GM19240 (cell line): ENCODE data around the gene IFT22.
A peak's percentile ranks its signal among the peaks of the same experiment; 100 is the strongest.
"Not testable (repeated sequence)": the region's sequence is repeated elsewhere in the genome, so short reads cannot be mapped to it uniquely, and the experiment has no call there.

Experiments
- DNase-seq: peaks from one replicate; pipeline ENCODE4 v3.0.0; 2011; ENCODE audit warnings: low spot score; ENCODE audit not compliant: insufficient read length

Gene IFT22

GRCh38 chr7:101321491-101322401 is at the start of gene IFT22:
IFT22 (minus strand) TSS chr7:101321812; CDS start chr7:101321709, 103 bp downstream.
- DNase-seq = peak; percentile 94

DNA sequence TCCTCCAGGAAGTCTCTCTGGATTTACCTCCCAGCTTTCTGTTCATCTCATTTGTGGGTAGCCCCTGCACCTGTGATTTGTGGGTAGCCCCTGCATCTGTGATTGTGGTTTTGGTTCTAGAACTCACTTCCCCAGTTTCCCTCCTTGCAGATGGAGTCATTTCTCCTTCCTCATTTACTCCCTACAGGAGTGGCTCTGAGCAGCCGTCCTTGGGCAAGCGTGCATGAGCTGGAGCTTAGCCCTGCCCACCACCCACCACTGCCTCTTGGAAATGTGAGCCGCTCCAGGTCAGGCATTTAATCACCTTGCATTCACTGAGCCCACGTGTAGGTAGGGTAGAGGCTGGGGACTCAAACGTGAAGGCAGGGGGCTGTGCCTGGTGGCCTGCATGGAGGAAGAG is 49.2 kb upstream of the IFT22 start:
- no peak for DNase-seq

DNA sequence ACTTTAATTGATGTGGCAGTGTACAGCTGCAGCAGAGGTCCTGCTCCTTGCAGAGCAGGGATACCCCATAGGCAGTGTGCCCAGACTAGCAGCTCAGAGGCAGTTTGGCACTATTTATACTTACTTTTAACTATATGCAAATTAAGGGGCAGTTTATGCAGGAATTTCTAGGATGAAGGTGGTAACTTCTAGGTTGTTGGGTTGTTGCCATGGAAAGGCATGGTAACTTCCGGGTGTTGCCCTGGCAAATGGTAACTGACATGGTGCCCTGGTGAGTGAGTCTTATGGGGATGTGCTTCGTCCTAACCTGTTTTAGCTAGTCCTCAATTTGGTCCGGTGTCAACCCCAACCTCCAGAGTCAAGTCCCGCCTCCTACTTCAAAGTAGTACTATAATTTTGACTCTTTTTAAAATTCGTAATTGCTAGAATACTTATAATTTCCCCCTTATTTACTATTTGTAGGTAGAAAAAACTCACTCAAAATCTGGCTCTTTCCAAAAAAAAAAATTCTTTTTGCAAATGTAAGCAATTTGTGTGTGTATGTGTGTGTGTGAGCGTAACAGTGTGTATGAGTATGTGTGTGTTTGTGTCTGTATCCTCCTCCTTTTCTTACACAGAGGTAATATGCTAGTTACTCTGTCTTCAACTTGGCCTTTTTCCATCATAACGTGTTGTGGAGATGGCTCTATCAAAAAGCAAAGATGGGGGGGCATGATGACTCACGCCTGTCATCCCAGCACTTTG is 47.0 kb upstream of the IFT22 start:
- no peak for DNase-seq

- no peak for DNase-seq
These were observed 46.1 kb upstream of the IFT22 start for GRCh38 chr7:101367676-101368075.

DNA sequence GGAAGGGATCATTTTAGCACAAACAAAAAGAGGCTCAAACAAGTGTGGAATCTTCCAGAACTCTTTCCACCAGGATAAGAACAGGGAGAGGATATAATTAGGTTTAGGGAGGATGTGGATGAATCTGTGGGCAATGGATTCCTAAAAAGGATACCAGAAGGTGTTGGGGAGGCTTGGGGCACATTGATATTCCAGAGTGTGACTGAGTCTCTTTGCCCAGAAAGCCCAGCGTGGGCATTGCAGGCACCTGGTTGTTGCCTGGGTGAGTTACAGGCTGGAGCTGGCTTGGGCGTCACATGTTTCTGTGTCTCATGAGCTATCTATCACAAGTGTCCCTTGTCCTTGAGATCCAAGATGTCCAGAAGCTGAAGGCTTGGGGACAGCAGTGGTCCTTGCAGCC is 44.3 kb upstream of the IFT22 start:
- DNase-seq = no peak

GRCh38 chr7:101363734-101364374 is 42.2 kb upstream of the IFT22 start:
- peak; percentile 52 for DNase-seq

DNA sequence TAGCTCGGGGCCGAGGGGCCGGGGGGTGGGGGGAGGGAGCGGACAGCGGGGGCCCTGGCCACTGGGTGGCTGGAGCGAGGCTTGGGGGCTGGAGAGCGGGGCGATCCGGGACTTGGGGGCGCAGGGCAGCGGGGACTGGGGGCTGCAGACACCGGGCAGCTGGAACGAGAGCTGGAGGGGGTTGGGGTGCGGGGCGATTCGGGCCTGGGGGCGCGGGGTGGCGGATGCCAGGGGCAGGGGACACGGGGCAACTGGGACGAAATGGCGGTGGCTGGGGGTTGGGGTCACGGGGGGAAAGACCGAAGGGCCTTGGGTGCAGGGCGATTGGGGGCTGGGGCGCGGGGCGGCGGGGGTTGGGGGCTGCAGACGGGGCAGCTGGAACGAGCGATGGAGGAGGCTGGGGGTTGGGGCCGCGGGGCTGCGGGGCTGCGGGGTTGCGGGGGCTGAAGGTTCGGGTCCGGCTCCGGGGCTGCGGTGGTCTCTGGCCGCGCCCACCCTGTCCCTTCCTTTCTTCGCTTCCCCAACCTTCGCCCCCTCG is 41.7 kb upstream of the IFT22 start:
- DNase-seq = no peak

- no peak for DNase-seq
These were observed 41.0 kb upstream of the IFT22 start, which contains the start of gene COL26A1 for GRCh38 chr7:101362334-101363195. COL26A1 (plus strand) TSS chr7:101362875; CDS start chr7:101363033, 158 bp downstream.

- DNase-seq = no peak
These were observed 35.8 kb upstream of the IFT22 start for GRCh38 chr7:101357433-101357832.

DNA sequence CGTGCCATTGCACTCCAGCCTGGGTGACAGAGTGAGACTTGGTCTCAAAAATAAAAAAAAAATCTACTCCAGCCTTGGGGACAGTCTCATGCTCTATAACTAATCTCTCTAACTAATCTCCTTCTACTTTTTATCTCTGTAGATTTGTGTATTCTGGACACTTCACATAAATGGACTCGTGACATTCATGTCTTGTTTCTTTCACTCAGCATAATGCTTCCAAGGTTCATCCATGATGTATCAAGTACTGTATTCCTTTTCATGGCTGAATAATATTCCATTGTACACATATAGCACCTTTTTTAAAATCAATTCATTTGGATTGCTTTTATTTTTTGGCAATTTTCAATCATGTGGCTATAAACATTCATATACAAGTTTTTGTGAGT is 31.3 kb upstream of the IFT22 start:
- no peak for DNase-seq

DNA sequence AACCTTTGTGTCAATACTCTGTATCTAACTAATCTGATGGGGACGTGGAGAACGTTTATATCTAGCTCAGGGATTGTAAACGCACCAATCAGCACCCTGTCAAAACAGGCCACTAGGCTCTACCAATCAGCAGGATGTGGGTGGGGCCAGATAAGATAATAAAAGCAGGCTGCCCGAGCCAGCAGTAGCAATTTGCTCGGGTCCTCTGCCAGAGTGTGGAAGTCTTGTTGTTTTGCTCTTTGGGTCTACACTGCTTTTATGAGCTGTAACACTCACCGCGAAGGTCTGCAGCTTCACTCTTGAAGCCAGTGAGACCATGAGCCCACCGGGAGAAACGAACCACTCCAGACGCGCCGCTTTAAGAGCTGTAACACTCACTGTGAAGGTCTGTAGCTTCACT is 27.7 kb upstream of the IFT22 start:
- not testable (repeated sequence) for DNase-seq

GRCh38 chr7:101348456-101349067 is 26.9 kb upstream of the IFT22 start:
- DNase-seq = not testable (repeated sequence)

GRCh38 chr7:101347477-101347876 is 25.9 kb upstream of the IFT22 start:
- no peak for DNase-seq

DNA sequence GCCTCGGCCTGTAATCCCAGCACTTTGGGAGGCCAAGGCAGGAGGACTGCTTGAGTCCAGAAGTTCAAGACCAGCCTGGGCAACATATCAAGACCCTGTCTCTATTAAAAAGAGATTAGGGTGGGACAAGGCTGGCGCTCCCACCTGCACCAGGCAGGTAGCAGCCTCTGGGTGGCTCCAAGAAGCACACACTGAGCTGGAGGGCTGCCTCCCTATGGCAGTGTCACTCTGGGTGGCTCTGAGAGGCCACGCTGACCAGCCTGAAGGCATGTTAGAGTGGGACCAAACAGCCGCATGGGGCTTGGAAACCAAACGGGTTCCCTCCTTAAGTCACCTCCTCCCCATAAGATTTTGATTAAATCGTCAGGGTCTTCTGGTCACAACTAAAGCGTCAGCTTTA is 21.3 kb upstream of the IFT22 start:
- no peak for DNase-seq

DNA sequence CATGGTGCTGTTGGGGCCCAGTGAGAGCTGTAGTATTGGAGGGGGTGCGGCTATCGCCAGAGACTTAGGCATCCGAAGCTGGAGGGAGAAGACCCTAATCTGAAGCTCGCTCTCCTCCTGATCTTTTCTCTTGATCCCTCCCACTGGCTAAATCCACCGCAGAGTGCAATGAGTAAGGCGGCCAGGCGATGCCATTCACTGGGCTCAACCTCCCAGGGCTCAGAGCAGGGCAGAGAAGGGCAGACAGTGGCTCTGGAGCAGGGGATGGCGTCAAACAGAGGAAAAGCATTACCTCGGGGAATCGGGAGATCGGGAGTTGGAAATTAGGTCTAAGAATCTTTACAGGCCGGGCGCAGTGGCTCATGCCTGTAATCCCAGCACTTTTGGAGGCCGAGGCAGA is 18.8 kb upstream of the IFT22 start:
- DNase-seq = no peak

GRCh38 chr7:101333912-101334311 is 12.3 kb upstream of the IFT22 start:
- no peak for DNase-seq

- DNase-seq = no peak
These were observed 10.4 kb upstream of the IFT22 start for GRCh38 chr7:101332026-101332425.

DNA sequence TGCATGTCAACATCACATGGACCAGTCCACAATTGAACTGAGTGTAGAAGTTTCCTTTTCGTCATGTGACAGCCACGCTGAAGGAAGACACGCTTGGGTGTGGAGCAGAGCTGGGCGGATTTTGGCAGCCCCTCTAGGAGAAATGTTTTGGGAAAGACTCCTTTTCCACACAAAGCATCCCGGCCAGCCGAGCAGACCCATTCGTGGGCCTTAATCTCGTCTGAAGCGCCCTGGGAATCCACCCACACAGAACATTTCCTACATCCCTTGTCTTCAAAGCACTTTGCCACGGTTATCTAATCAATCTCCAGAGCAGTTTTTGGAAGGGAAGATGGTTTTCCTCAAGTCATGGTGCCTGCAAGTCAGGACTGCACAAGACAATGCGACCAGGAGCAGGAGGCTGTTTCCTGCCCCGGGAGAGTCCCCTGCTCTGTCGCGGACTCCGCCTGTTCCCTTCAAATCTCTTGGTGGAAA is 8.4 kb upstream of the IFT22 start:
- DNase-seq = no peak

- no peak for DNase-seq
These were observed 6.5 kb upstream of the IFT22 start for GRCh38 chr7:101328159-101328558.

DNA sequence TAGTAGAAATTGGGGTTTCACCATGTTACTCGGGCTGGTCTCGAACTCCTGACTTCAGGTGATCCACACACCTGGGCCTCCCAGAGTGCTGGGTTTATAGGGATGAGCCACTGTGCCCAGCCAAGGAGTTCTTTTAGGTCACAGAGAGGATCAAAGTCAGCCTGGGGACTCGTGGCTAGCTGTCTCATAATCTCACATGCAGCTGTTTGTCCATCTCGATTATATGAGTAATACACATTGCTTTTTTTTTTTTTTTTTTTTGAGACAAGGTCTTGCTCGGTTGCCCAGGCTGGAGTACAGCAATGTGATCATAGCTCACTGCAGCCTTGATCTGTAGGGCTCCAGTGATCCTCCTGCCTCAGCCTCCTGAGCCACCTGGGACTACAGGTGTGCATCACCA is 2.2 kb downstream of the IFT22 start:
- DNase-seq = no peak
